Measurements from ENCODE around the gene SLC7A14.

GRCh38 chr3:170507063-170507462 is 78.8 kb downstream of the SLC7A14 start:
- TF ChIP-seq CTCF (IDR thresholded peaks at IDR 0.05; ENCODE audit: low read length) (no peak), EZH2 (optimal IDR thresholded peaks at IDR 0.05; ENCODE audit: low read depth, low read length) (no peak)
